ENCODE measurements around the gene PSMC3IP.

Gene PSMC3IP

GRCh38 chr17:42596386-42596785, 18.9 kb upstream of the PSMC3IP start:
- CTCF ChIA-PET = interaction anchor here (0.6 to 3.8 kb wide), 3 partner anchors 12 to 18 kb away, joined by 3 to 19 read pairs (median 3); partner anchors contain the start of gene TUBG1
- no peak for TF ChIP-seq KLF7 (tag by site-specific recombination; IDR thresholded peaks at IDR 0.05; ENCODE audit: borderline replicate concordance)
- no peak for TF ChIP-seq ZNF10 (tag by site-specific recombination; IDR thresholded peaks at IDR 0.05)
- no peak for TF ChIP-seq ZNF610 (tag by site-specific recombination; IDR thresholded peaks at IDR 0.05; ENCODE audit: borderline replicate concordance)
- no peak for TF ChIP-seq ZNF560 (tag by site-specific recombination; IDR thresholded peaks at IDR 0.05; ENCODE audit: borderline replicate concordance)
- TF ChIP-seq ZNF791 (tag by site-specific recombination; IDR thresholded peaks at IDR 0.05) = no peak
- no peak for TF ChIP-seq ZBTB6 (tag by site-specific recombination; IDR thresholded peaks at IDR 0.05)
- no peak for TF ChIP-seq ZNF239 (tag by site-specific recombination; IDR thresholded peaks at IDR 0.05)
- TF ChIP-seq ZNF433 (tag by site-specific recombination; IDR thresholded peaks at IDR 0.05; ENCODE audit: low read depth) = no peak
- TF ChIP-seq OVOL3 (tag by site-specific recombination; IDR thresholded peaks at IDR 0.05) = no peak
- no peak for TF ChIP-seq ZNF544 (tag by site-specific recombination; IDR thresholded peaks at IDR 0.05)
- no peak for TF ChIP-seq PRDM4 (tag by site-specific recombination; IDR thresholded peaks at IDR 0.05)
- TF ChIP-seq KLF1 (tag by site-specific recombination; IDR thresholded peaks at IDR 0.05) = no peak
- no peak for TF ChIP-seq ZNF2 (tag by site-specific recombination; IDR thresholded peaks at IDR 0.05)
- TF ChIP-seq ZNF701 (tag by site-specific recombination; IDR thresholded peaks at IDR 0.05) = no peak
- no peak for TF ChIP-seq REST (tag by site-specific recombination; IDR thresholded peaks at IDR 0.05)
- no peak for TF ChIP-seq ZNF704 (tag by site-specific recombination; IDR thresholded peaks at IDR 0.05)
- no peak for TF ChIP-seq ZNF292 (tag by site-specific recombination; IDR thresholded peaks at IDR 0.05; ENCODE audit: borderline replicate concordance, low read depth)
- peaks cover 11 to 20% of the 10 kb centered on the region in 2 experiments for H3K36me3 ChIP-seq (ENCODE audit: control insufficient read depth in 2 of 2, insufficient read depth in 1 of 2, low read length in 2 of 2)
- H3K9me3 ChIP-seq (ENCODE audit: control insufficient read depth, insufficient read depth, low read depth, low read length) = no peaks in the 10 kb centered on the region
- POLR2A ChIA-PET = interaction anchor here (1.2 kb wide), 1 partner anchor 63 kb away, joined by 4 read pairs; the partner anchor contains the start of gene TUBG2
- no peak overlapping the region for H3K27ac ChIP-seq (ENCODE audit: extremely low read depth, low read depth, low read length)
- no peaks in the 10 kb centered on the region for H3K4me1 ChIP-seq (ENCODE audit: control insufficient read depth, insufficient read depth, low read length)
- no peak overlapping the region for H3K4me3 ChIP-seq (ENCODE audit: low read depth, low read length)

GRCh38 chr17:42591411-42591810, 13.9 kb upstream of the PSMC3IP start:
- H3K27ac ChIP-seq (ENCODE audit: extremely low read depth, low read depth, low read length) = no peak overlapping the region
- no peak overlapping the region for H3K4me3 ChIP-seq (ENCODE audit: low read depth, low read length)
- POLR2A ChIA-PET = interaction anchor here (1.0 to 1.4 kb wide), 2 partner anchors 18 to 182 kb away, joined by 3 read pairs; partner anchors contain the start of genes RETREG3, TUBG1 and VPS25
- H3K4me1 ChIP-seq (ENCODE audit: control insufficient read depth, insufficient read depth, low read length) = no peaks in the 10 kb centered on the region
- H3K9me3 ChIP-seq (ENCODE audit: control insufficient read depth, insufficient read depth, low read depth, low read length) = no peaks in the 10 kb centered on the region
- H3K36me3 ChIP-seq (ENCODE audit: control insufficient read depth in 2 of 2, insufficient read depth in 1 of 2, low read length in 2 of 2) = peaks cover 40 to 66% of the 10 kb centered on the region in 2 experiments
- CTCF ChIA-PET = interaction anchor here (1.6 to 2.7 kb wide), 2 partner anchors 13 to 89 kb away, joined by 5 to 20 read pairs; partner anchors contain the start of gene PSMC3IP
- TF ChIP-seq ZNF354C (tag by site-specific recombination; IDR thresholded peaks at IDR 0.05; ENCODE audit: borderline replicate concordance, low read depth) = no peak
- no peak for TF ChIP-seq ZSCAN30 (tag by site-specific recombination; IDR thresholded peaks at IDR 0.05)
- no peak for TF ChIP-seq ZNF571 (tag by site-specific recombination; IDR thresholded peaks at IDR 0.05)
- TF ChIP-seq ZSCAN18 (tag by site-specific recombination; IDR thresholded peaks at IDR 0.05) = no peak
- TF ChIP-seq BCL11A (tag by site-specific recombination; IDR thresholded peaks at IDR 0.05; ENCODE audit: low read depth) = no peak
- no peak for TF ChIP-seq ZNF155 (tag by site-specific recombination; IDR thresholded peaks at IDR 0.05)
